Femur (tissue), 1 donor: ENCODE measurements around the gene C1S.

Experiments used
- DNase-seq: peaks from one replicate; pipeline ENCODE4 v3.0.0-alpha.2; 2017

The C1S gene

GRCh38 chr12:7079826-7080125 lies 19.3 kb downstream of the C1S start:
- no peak for DNase-seq

GRCh38 chr12:7081037-7081436 lies 20.5 kb downstream of the C1S start:
- DNase-seq = no peak

- no peak for DNase-seq
These were observed 22.6 kb downstream of the C1S start for GRCh38 chr12:7083125-7083524.

GRCh38 chr12:7089196-7089871 lies 28.8 kb downstream of the C1S start:
- no peak for DNase-seq

- DNase-seq = no peak
These were observed 29.9 kb downstream of the C1S start for GRCh38 chr12:7090222-7090998.

- no peak for DNase-seq
These were observed 30.7 kb downstream of the C1S start for GRCh38 chr12:7091171-7091570.

GRCh38 chr12:7091660-7092228 lies 31.2 kb downstream of the C1S start:
- peak; percentile 67 for DNase-seq

GRCh38 chr12:7092229-7092985 lies 31.9 kb downstream of the C1S start, which contains the start of gene C1R:
Gene C1R, minus strand, starts transcription at chr12:7092445. Its CDS starts 57 bp downstream, at chr12:7092388.
- DNase-seq = peak; percentile 86

GRCh38 chr12:7092986-7093460 lies 32.5 kb downstream of the C1S start:
- DNase-seq = no peak

GRCh38 chr12:7093486-7093885 lies 33.0 kb downstream of the C1S start:
- DNase-seq = no peak

- no peak for DNase-seq
These were observed 33.4 kb downstream of the C1S start for GRCh38 chr12:7093892-7094291.

- DNase-seq = no peak
These were observed 35.8 kb downstream of the C1S start for GRCh38 chr12:7096006-7096932.

GRCh38 chr12:7096979-7097378 lies 36.5 kb downstream of the C1S start:
- DNase-seq = no peak

GRCh38 chr12:7099290-7099996 lies 38.9 kb downstream of the C1S start:
- no peak for DNase-seq

GRCh38 chr12:7100239-7100638 lies 39.7 kb downstream of the C1S start:
- no peak for DNase-seq

- DNase-seq = no peak
These were observed 40.7 kb downstream of the C1S start for GRCh38 chr12:7101047-7101693.

- no peak for DNase-seq
These were observed 41.2 kb downstream of the C1S start for GRCh38 chr12:7101694-7102131.

GRCh38 chr12:7102582-7102981 lies 42.1 kb downstream of the C1S start:
- DNase-seq = no peak

GRCh38 chr12:7103837-7104584 lies 43.5 kb downstream of the C1S start:
- no peak for DNase-seq

GRCh38 chr12:7106082-7106481 lies 45.6 kb downstream of the C1S start:
- no peak for DNase-seq
